Stomach (tissue), 4 donors: Measurements from ENCODE around the gene KCTD16.

Experiments used
- POLR2A ChIP-seq, 4 donors: fragments of 450-650 bp; IDR thresholded peaks; one replicate each; pipeline ENCODE4 v1.6.1; 2016; ENCODE audit warnings: antibody characterized with exemption in 4 of 4, control low read depth in 2 of 4, mild to moderate bottlenecking in 1 of 4, moderate library complexity in 1 of 4
- TF ChIP-seq, protein P1 (sequence below), 7 experiments: fragments of 450-650 bp in 4 of 7; fragments of 200-600 bp in 3 of 7; sonication (generic) in 3 of 7; IDR thresholded peaks; one replicate each; pipeline ENCODE4 v1.5.1; 2016 to 2019; ENCODE audit warnings: antibody characterized with exemption in 7 of 7, control low read depth in 2 of 7, mild to moderate bottlenecking in 1 of 7

DNA sequence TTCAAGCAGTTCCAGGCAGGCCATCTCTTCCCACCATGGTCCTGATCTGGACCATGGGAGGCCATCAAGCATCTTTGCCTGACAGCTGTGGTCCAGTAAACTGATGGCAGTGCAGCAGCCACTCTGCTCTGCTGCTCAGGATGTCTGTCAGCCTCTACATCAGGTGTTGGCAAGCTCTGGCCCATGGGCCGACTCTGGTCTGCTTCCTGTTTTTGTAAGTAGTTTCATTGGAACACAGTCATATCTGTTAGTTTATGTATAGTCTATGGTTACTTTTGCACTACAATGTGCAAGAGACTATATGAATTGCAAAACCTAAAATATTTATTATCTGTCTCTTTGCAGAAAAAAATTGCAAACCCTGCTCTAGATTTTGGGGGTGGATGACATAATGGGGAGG is 225.0 kb downstream of the KCTD16 start:
- no peak for TF ChIP-seq POLR2A (IDR thresholded peaks at IDR 0.05)
- TF ChIP-seq, protein P1, sequence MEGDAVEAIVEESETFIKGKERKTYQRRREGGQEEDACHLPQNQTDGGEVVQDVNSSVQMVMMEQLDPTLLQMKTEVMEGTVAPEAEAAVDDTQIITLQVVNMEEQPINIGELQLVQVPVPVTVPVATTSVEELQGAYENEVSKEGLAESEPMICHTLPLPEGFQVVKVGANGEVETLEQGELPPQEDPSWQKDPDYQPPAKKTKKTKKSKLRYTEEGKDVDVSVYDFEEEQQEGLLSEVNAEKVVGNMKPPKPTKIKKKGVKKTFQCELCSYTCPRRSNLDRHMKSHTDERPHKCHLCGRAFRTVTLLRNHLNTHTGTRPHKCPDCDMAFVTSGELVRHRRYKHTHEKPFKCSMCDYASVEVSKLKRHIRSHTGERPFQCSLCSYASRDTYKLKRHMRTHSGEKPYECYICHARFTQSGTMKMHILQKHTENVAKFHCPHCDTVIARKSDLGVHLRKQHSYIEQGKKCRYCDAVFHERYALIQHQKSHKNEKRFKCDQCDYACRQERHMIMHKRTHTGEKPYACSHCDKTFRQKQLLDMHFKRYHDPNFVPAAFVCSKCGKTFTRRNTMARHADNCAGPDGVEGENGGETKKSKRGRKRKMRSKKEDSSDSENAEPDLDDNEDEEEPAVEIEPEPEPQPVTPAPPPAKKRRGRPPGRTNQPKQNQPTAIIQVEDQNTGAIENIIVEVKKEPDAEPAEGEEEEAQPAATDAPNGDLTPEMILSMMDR (IDR thresholded peaks at IDR 0.05) = no peak
